ENCODE data around the gene IRAK2. TPM values are rescaled to one million over a fixed set of nuclear protein-coding genes. Genes with fewer than 3 reads are reported as not detected.

IRAK2 gene
- total RNA-seq, 1 experiment from 2014 or later = 2.8 TPM

DNA sequence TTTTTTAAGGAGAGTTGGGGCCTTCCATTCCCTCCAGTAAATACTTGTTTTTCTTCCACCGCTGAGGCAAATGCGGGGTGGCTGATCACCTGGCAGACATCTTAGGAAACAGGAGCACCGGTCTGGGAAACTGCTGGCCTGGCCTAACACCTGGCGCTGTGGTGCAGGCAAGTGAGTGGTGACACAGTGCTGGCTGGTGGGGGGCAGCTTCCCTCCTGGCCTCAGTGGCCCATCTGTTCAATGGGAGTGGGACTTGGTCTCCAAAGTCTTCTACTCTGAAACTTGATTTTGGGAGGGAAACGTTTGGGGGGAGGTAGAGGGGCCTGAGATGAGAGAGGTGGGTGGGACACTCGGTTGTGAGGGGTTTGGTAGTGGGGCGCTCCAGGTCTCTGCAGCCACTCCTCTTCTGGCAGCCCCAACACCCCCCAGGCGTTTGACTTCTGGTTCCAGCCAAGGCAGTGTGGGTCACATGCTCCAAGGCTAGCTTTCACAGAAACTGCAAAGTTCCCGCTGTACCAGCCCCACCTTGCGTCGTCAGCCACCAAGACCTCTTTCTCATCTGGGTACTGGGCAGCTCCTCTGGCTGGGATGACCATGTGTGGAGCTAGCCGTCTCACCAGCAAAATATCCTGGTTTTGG is 123.3 kb downstream of the IRAK2 start:
- Histone ChIP-seq H3K9me3 (replicated peaks) (no peaks in the 10 kb centered on the region), H3K36me3 (peaks cover 16% of the 10 kb centered on the region), H3K27ac (no peak overlapping the region), H3K4me3 (no peak overlapping the region), H3K4me1 (replicated peaks) (no peaks in the 10 kb centered on the region), H3K27me3 (replicated peaks) (no peaks in the 10 kb centered on the region)
- DNase-seq (ENCODE audit: low read depth in 1 of 2, low spot score in 2 of 2) = no peak

- Histone ChIP-seq H3K27ac (no peak overlapping the region), H3K4me3 (no peak overlapping the region), H3K4me1 (replicated peaks) (no peaks in the 10 kb centered on the region), H3K27me3 (replicated peaks) (no peaks in the 10 kb centered on the region), H3K36me3 (peaks cover 16% of the 10 kb centered on the region), H3K9me3 (replicated peaks) (no peaks in the 10 kb centered on the region)
- DNase-seq (ENCODE audit: low read depth in 1 of 2, low spot score in 2 of 2) = no peak
Observed at GRCh38 chr3:10288575-10288960, 123.8 kb downstream of the IRAK2 start.

DNA sequence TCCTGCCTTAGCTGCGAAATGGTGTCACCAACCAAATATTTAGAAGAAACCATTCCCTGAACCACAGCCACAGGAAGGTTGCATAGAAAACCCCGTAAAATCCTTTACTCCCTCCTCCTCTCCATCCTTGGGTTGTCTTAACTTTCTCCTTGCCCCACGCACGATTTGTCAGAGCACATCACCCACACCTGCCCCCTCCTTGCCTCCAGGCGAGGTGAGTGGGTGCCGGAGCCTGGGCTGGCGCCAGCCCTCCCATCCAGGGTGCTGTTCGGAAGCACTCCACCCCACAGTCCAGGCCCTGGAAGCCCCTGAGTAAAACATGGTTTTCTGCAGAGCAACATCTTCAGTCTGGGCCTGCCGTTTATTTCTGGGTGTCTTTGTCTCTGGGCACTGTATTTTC is 124.4 kb downstream of the IRAK2 start:
- Histone ChIP-seq H3K27me3 (replicated peaks) (no peaks in the 10 kb centered on the region), H3K36me3 (peaks cover 16% of the 10 kb centered on the region), H3K4me1 (replicated peaks) (no peaks in the 10 kb centered on the region), H3K9me3 (replicated peaks) (no peaks in the 10 kb centered on the region), H3K4me3 (no peak overlapping the region), H3K27ac (no peak overlapping the region)
- DNase-seq (ENCODE audit: low read depth in 1 of 2, low spot score in 2 of 2) = no peak

GRCh38 chr3:10289787-10290355 is 125.2 kb downstream of the IRAK2 start:
- H3K4me1 ChIP-seq (replicated peaks) = no peaks in the 10 kb centered on the region
- no peak for DNase-seq (ENCODE audit: low read depth in 1 of 2, low spot score in 2 of 2)
- no peak overlapping the region for H3K4me3 ChIP-seq
- no peaks in the 10 kb centered on the region for H3K27me3 ChIP-seq (replicated peaks)
- H3K9me3 ChIP-seq (replicated peaks) = no peaks in the 10 kb centered on the region
- no peak overlapping the region for H3K27ac ChIP-seq
- peaks cover 16% of the 10 kb centered on the region for H3K36me3 ChIP-seq

GRCh38 chr3:10290481-10291176 is 125.9 kb downstream of the IRAK2 start:
- H3K9me3 ChIP-seq (replicated peaks) = no peaks in the 10 kb centered on the region
- H3K36me3 ChIP-seq = peaks cover 16% of the 10 kb centered on the region
- H3K27me3 ChIP-seq (replicated peaks) = no peaks in the 10 kb centered on the region
- no peak overlapping the region for H3K27ac ChIP-seq
- DNase-seq (ENCODE audit: low read depth in 1 of 2, low spot score in 2 of 2) = no peak
- no peaks in the 10 kb centered on the region for H3K4me1 ChIP-seq (replicated peaks)
- no peak overlapping the region for H3K4me3 ChIP-seq

DNA sequence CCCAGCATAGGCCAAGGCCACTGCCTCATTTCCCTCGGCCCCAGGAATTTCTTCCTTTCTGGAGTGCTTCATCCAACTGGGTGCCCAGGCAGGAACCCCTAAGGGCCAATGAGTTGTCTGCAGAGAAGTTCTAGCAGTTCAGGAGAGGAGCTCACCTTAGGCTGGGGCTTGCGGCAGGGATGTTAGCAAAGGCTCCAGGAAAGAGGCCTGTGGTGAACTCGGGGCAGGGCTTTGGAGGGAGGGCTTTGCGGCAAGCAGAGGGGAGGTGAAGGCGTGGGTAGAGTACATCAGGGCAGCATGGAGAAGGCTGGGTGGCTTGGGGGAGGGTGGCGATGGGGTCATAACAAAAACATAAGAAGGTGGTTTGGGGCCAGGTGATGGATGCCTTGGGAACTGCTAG is 126.9 kb downstream of the IRAK2 start:
- H3K27me3 ChIP-seq (replicated peaks) = no peaks in the 10 kb centered on the region
- H3K9me3 ChIP-seq (replicated peaks) = no peaks in the 10 kb centered on the region
- DNase-seq (ENCODE audit: low read depth in 1 of 2, low spot score in 2 of 2) = no peak
- no peak overlapping the region for H3K27ac ChIP-seq
- H3K4me1 ChIP-seq (replicated peaks) = no peaks in the 10 kb centered on the region
- H3K4me3 ChIP-seq = no peak overlapping the region
- H3K36me3 ChIP-seq = peaks cover 16% of the 10 kb centered on the region

DNA sequence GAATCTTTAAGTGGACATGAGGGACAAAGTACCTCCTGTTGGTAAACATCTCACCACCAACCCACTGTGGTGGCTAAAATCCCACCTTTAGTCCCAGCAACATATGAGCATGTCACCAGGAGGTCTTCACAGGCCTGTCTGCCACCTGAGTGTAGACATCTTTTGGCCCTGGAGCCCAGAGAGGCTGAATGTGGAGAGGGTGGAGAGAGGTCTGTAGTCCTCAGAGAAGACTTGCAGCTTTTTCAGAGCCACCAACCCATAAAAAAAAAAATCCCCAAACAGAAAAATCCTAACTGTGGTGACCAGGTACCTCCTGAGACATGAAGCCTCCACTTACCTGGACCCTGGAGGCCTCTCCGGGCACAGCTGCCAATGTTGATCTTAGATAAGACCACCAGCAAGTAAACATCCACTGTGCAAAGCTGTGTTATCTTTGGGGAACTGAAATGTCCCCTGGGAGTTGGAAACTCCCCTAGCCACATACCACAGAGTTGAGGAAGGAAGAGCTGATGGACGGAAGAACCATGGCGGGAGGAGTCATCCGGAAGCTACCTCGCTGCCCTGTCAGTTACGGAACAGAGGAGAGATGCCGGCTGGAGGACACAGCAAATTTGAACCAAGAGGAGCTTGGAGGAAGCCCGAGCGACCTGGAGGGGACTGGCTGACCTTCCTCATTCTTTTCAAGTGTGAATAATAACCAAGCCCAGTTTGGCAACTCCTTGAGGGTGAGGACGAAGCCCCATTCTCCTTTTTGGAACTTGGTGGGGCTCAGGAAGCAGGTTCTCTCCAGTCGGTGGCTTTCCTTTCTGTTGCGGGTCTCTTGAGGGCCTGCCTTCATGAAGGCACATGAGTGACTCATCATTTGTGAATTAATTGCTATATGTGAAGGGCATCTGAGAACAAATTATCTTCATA is 128.0 kb downstream of the IRAK2 start, which contains the start of gene GHRL:
GHRL (minus strand) TSS at position 443 of the 915 bp plus-strand sequence. CDS start 2,767 bp downstream, outside the sequence.
- Histone ChIP-seq H3K4me3 (no peak within 1 kb of the TSS), H3K4me1 (replicated peaks) (no peaks in the 10 kb centered on the region), H3K27me3 (replicated peaks) (no peaks in the 10 kb centered on the region), H3K27ac (no peak within 1 kb of the TSS), H3K36me3 (peaks cover 10% of the 10 kb centered on the region), H3K9me3 (replicated peaks) (no peaks in the 10 kb centered on the region)
- no peak for DNase-seq (ENCODE audit: low read depth in 1 of 2, low spot score in 2 of 2)

Other genes with a start within 250 kb of the IRAK2 start
- gene IL17RC, start 247.8 kb upstream of the IRAK2 start, total RNA-seq (2014; rRNA removed; shearing (Covaris generic)) = 12.6 and 19.5 TPM in 2 replicates
- 11.7 and 13.0 TPM in 2 replicates for gene CRELD1, start 231.1 kb upstream of the IRAK2 start, total RNA-seq (2014; rRNA removed; shearing (Covaris generic))
- gene PRRT3, start 212.5 kb upstream of the IRAK2 start, total RNA-seq (2014; rRNA removed; shearing (Covaris generic)) = 0.25 and 0.58 TPM in 2 replicates
- 34.6 and 86.3 TPM in 2 replicates for gene EMC3, start 178.1 kb upstream of the IRAK2 start, total RNA-seq (2014; rRNA removed; shearing (Covaris generic))
- gene FANCD2, start 138.5 kb upstream of the IRAK2 start, total RNA-seq (2014; rRNA removed; shearing (Covaris generic)) = 30.0 and 36.7 TPM in 2 replicates
- not detected in 2 replicates for gene FANCD2OS, start 56.7 kb upstream of the IRAK2 start, total RNA-seq (2014; rRNA removed; shearing (Covaris generic))
- 46.7 and 112 TPM in 2 replicates for gene BRK1, start 49.2 kb upstream of the IRAK2 start, total RNA-seq (2014; rRNA removed; shearing (Covaris generic))
- 23.5 and 33.0 TPM in 2 replicates for gene VHL, start 23.1 kb upstream of the IRAK2 start, total RNA-seq (2014; rRNA removed; shearing (Covaris generic))
- 6.7 and 7.8 TPM in 2 replicates for gene TATDN2, start 83.5 kb downstream of the IRAK2 start, total RNA-seq (2014; rRNA removed; shearing (Covaris generic))
- 0.21 TPM in 1 of 2 replicates, not detected in the other for gene GHRL, start 128.0 kb downstream of the IRAK2 start, total RNA-seq (2014; rRNA removed; shearing (Covaris generic))
- 168 and 188 TPM in 2 replicates for gene SEC13, start 156.2 kb downstream of the IRAK2 start, total RNA-seq (2014; rRNA removed; shearing (Covaris generic))

Data from SJSA1 (cell line).